Jurkat, Clone E6-1 (cell line): ENCODE results near the gene KNL1. TPM values are rescaled to one million over a fixed set of nuclear protein-coding genes. Genes with fewer than 3 reads are reported as not detected.

Source experiments
- DNase-seq: peaks from one replicate; pipeline ENCODE4 v3.0.0-alpha.2; 2011; ENCODE audit warnings: low read depth, low spot score
- H3K4me3 ChIP-seq: 2 replicates; pipeline ENCODE4 v1.5.1; 2011; ENCODE audit warnings: mild to moderate bottlenecking, low read length, control low read depth, moderate library complexity
- polyA plus RNA-seq: library from polyadenylated mRNA; unstranded; fragments of >200 nt; gene quantifications from one replicate; pipeline ENCODE4 v1.2.1, GENCODE V29; 2012; ENCODE audit warnings: missing spikeins; ENCODE audit not compliant: insufficient read length, insufficient read depth

The KNL1 gene, protein sequence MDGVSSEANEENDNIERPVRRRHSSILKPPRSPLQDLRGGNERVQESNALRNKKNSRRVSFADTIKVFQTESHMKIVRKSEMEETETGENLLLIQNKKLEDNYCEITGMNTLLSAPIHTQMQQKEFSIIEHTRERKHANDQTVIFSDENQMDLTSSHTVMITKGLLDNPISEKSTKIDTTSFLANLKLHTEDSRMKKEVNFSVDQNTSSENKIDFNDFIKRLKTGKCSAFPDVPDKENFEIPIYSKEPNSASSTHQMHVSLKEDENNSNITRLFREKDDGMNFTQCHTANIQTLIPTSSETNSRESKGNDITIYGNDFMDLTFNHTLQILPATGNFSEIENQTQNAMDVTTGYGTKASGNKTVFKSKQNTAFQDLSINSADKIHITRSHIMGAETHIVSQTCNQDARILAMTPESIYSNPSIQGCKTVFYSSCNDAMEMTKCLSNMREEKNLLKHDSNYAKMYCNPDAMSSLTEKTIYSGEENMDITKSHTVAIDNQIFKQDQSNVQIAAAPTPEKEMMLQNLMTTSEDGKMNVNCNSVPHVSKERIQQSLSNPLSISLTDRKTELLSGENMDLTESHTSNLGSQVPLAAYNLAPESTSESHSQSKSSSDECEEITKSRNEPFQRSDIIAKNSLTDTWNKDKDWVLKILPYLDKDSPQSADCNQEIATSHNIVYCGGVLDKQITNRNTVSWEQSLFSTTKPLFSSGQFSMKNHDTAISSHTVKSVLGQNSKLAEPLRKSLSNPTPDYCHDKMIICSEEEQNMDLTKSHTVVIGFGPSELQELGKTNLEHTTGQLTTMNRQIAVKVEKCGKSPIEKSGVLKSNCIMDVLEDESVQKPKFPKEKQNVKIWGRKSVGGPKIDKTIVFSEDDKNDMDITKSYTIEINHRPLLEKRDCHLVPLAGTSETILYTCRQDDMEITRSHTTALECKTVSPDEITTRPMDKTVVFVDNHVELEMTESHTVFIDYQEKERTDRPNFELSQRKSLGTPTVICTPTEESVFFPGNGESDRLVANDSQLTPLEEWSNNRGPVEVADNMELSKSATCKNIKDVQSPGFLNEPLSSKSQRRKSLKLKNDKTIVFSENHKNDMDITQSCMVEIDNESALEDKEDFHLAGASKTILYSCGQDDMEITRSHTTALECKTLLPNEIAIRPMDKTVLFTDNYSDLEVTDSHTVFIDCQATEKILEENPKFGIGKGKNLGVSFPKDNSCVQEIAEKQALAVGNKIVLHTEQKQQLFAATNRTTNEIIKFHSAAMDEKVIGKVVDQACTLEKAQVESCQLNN (N-terminal part only)
- polyA plus RNA-seq = 37.4 TPM

DNA sequence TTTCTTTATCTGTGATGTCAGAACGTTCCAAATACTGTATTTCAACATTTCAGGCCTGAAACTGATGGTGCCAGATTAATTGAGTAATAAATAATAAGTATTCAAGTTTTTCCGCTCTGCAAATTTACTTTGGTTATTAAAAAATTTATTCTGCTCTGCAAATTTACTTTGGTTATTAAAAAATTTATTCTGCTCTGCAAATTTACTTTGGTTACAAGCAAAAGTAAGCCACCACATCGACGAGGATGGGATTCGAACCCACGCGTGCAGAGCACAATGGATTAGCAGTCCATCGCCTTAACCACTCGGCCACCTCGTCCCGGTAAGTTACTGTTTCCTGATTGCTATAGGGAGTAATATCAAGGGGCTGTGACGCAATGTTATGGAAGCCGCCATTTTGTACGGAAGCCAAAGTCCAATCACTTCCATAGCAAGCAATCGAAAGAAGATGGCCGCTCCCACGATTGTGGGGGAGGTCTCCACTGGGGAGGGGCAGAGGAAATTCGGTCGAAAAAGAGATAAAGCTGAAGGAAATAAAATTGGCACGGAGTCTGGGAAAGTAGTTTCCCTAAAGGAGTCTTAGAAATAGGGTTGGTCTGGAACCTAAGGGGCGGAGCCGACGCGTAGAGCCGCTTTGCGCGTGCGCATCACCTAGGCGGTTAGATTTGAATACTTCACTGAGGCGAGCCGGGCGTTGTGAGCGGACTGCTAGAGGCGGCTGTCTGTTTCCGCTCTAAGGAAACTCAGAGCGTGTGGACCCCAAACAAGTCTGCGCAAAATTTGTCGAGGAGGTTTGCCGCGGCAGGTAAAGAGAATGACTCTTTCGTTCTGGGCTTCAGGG, at the start of gene KNL1:
Gene KNL1, plus strand, starts transcription at position 662 of the 841 bp plus-strand sequence. CDS start 8,683 bp downstream, outside the sequence.
- H3K4me3 ChIP-seq = peak within 1 kb of the TSS; percentile 92
- peak; percentile 96 for DNase-seq

DNA sequence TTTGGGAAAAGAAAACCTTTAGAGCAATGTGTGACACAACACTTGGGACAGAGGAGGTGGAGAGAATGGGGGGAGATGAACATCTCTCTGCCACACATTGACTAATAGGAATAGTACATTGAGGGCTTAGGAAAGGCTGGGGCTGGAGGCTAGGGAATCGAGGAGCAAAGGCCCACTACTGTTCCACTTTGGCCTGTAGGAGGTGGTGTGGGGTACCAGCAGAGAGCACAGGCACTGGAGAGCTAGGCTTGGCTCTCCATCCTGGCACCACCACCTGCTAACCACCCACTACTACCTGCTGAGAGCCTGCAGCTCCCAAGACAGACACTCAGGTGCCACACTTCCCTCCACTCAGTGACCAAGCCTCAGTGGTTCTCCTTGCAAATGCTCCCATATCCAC, 48.6 kb upstream of the KNL1 start:
- no peak overlapping the region for H3K4me3 ChIP-seq
- no peak for DNase-seq

DNA sequence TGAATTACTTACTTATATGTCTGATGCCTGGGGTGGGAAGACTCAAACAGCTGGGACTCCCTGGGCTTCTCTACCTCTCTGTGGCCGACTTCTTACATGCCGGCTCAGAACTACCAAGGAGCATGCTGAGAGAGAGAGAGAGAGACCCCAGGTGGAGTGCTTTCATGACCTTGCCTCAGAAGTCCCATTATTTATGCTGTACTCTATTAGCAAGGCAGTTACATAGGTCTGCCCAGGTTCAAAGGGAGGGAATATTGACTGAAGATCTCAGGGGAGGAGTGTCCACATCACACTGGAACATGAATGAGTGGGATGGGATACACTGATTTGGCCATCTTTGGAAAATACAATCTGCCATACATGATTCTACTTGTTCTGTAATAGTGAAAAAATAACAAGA, 45.4 kb upstream of the KNL1 start:
- H3K4me3 ChIP-seq = no peak overlapping the region
- no peak for DNase-seq

DNA sequence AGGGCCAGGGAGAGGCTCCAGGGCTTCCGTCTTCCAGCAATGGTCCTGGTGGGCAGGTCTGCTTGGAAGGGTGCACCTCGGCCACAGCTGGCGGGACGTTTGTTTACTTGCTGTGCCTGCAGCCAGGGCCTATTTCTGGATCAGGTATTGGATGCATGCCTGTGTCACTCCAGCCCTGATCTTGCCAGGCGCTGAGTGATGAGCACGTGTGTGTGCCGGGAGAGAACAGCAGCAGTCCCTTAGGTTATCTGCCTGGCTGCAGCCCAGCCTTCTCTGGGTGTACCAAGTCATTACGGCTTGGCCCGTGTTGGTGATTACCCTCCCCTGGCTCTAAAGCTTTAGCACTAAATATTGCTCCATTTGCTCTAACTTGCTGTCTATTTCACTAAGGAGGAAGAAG, 44.2 kb upstream of the KNL1 start:
- no peak for DNase-seq
- H3K4me3 ChIP-seq = no peak overlapping the region

DNA sequence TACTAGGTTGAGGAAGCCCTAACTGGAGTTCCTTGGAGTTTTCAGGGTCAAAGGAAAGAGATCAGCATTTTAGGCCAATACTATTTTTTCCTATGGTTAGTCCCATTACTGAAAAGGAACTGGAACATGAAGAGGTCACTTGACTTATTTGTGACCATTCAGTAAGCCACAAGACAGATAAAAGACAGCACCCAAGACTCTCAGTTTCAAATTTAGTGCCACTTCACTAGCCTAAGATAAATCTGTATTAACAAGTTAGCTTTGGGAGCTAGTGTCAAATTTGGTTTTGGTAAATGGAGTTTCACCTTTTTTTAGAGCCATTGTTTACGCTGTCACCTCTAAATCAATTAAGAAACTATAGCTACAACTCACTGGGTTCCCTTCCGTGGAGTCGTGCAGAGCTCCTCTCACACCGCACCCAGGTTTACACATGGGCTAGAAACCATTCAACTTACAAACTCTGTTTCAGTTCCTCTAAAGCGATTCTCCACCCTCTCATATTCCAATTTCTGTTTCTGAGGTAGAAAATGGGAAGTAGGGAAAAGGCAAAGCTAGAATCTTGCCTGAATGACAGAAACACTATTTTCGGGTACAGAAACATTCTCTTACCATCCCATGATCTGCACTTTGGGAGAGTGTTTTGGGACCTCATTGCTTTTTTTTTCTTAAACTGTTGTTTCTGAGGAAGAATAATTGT, 43.6 kb upstream of the KNL1 start:
- no peak for DNase-seq
- H3K4me3 ChIP-seq = no peak overlapping the region

DNA sequence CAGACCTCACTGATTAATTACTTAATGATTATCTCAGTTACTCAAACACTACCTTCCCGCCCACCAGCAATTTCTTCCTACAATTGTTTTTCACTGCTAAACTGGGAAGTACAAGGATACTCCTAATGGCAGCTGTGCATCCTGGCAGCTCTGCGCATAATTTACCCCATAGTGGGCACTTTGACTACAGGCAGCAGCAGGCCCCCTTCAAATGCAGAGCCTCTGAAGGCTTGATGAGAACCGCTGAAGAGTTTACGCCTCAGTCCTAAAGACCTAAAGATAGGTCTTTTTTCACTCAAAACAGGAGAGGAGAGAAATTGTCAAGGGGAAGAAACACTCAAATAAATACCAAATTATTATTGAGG, 39.9 kb upstream of the KNL1 start:
- H3K4me3 ChIP-seq = no peak overlapping the region
- no peak for DNase-seq

DNA sequence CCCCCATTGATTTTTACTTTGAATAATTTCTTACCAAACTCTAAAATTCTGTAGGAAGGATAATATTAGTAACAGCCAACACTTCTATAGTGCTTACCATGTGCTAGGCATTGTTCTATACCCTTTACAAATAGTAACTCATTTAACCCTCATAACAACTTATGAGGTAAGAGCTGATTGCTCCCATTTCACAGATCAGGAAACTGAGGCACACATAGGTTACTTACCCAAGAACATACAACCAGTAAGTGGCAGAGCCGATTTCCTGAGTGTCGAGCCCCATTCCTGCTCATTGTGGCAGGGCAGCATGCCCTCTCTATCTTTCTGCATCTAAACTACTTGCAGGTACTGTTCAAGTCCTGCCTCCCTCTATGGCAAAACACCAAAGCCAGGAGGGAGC, 38.2 kb upstream of the KNL1 start:
- DNase-seq = no peak
- H3K4me3 ChIP-seq = no peak overlapping the region

DNA sequence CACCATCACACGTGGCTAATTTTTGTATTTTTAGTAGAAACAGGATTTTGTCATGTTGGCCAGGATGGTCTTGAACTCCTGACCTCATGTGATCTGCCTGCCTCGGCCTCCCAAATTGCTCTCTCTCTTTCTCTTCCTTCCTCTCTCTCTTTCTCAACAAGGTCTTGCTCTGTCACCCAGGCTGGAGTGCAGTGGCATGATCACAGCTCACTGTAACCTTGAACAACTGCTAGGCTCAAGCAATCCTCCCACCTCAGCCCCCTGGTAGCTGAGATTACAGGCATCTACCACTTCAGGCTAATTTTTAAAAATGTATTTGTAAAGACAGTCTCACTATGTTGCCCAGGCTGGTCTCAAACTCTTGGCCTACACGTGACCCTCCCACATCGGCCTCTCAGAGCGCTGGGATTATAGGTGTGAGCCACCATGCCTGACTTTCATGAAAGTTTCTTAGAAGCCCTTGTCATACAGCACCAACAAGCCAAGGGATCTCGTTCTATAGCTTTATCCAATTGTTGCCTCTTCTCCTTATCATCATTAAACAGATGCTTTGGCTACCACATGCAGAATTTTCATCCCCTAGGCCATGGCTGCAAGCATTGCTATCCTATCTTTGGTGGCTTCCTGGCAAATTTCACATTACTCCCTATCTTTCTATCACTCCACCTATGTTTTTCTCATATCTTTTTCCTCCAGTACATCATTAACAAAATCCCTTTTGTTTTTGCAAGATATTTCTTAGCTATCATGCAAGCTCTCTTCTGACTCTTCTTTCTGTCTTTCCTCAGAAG, 34.9 kb upstream of the KNL1 start:
- no peak overlapping the region for H3K4me3 ChIP-seq
- no peak for DNase-seq

DNA sequence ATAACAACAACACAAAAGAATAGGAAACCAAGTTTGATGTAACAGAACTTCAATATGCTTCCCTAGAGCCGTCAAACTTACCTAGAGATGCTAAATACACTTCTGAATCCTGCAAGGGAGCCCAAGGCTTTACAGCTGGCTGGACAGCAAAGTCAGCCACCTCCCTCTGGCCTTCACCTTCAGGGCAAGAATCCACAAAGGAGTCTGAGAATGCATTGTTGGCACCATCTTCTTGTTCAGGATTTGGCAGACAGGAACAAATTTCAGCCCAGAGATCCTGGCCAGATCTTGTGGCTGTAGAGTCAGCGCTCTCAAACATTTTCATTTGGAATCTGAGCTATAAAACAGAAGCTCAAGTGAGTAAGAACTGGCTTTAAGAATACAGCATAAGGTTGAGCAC, 31.4 kb upstream of the KNL1 start:
- H3K4me3 ChIP-seq = no peak overlapping the region
- DNase-seq = no peak

DNA sequence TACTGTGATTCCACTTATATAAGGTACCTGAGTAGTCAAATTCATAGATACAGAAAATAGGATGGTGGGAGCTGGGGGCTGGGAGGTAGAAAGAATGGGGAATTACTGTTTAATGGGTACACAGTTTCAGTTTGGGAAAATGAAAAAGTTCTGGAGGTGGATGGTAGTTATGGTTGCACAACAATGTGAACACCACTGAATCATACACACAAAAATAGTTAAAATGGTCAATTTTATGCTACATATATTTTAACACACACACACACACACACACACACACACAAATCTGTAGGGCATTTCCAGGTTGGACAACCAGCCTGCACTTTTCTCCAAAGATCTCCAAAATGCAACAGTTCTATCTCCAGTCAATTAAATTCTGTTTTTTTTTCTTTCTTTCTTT, 30.6 kb upstream of the KNL1 start:
- no peak for DNase-seq
- no peak overlapping the region for H3K4me3 ChIP-seq

DNA sequence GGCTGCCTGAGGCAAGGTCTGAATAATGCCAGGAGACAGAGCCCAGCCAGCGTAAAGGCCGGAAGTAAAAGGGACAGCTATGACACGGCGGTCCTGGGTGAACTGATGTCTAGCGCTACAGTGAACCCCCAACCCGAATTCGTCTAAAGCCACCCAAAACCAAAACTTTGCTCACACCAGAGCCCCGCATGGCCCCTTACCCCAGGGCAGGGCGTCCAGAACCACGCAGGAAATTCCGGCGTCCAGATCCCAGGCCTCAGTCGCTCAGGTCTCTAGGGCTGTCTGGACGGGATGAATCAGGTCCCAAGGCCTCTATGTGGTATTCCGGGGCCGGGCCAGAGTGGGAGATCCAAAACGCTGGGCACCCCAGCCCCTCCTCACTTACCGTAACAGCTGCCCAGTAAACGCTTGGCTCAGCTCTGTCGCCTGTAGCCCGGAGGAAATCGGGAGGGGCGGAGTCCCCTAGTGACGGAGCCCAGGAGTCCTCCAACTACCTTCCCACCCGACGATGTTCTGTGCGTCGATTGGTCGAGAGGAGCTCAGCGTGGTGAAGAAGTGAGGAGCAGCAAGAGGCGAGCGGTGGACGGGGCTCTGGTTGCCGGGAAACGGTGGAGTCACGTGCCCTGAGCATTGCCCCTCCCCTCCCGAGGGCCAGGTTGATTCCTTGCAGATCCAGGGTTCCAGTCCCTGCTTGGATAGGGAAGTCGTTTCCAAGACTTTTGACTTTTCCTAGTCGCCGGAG, 29.3 kb upstream of the KNL1 start, which contains the start of gene CCDC32:
Gene CCDC32, minus strand, starts transcription at position 452 of the 742 bp plus-strand sequence. CDS start 2,027 bp downstream, outside the sequence.
- DNase-seq = peak; percentile 97
- peak within 1 kb of the TSS; percentile 95 for H3K4me3 ChIP-seq

DNA sequence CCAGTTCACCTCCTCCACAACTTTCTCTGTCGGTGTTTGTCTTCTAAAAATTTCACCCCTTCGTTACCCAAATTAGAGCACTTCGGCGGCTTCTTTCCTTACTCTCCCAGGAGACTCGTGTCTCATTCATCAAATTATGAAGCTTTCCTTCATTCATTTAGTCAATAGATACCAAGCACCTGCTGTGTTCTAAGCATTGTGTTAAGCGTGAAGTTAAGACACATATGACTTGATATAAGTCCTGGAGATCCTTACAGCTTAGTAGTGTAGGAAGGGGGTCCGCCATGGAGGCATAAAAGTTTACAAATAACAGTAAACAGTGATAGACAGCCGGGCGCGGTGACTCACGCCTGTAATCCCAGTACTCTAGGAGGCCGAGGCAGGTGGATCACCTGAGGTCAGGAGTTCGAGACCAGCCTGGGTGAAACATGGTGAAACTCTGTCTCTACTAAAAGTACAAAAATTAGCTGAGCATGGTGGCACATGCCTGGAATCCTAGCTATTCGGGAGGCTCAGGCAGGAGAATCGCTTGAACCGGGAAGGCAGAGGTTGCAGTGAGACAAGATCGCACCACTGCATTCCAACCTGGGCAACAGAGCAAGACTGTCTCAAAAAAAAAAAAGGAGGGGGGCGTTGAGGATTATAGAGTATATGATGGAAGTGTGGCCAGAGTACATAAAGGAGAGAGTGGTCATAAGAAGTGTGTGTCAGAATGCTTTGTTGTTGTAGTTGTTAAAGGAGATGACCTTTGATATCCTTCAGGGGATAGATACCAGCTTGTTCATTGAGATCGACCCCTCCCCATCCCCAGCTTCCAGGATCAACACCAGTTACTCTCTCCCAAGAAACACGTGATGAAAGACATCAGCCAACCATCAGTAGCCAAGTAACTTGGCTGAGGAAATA, 28.5 kb upstream of the KNL1 start:
- H3K4me3 ChIP-seq = peak overlapping the region; percentile 95
- no peak for DNase-seq

DNA sequence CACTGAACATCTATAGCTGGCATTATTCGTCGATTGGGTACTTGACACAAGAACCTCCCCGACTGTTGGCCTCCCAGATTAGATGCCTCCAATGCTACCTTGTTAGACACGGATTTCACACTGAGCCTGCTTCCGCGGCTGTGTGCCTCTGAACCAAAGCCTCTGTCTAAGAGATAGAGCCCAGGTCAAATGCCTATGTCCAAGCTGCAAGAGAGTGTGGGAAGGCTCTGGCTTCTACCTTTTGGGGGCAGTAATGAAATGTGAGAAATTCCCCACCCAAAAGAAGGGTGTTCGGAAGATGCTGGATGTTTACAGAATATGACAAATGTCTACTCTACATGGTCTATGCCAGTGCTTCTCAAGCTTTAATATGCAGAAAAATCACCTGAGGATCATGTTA, 26.9 kb upstream of the KNL1 start:
- no peak overlapping the region for H3K4me3 ChIP-seq
- DNase-seq = no peak

DNA sequence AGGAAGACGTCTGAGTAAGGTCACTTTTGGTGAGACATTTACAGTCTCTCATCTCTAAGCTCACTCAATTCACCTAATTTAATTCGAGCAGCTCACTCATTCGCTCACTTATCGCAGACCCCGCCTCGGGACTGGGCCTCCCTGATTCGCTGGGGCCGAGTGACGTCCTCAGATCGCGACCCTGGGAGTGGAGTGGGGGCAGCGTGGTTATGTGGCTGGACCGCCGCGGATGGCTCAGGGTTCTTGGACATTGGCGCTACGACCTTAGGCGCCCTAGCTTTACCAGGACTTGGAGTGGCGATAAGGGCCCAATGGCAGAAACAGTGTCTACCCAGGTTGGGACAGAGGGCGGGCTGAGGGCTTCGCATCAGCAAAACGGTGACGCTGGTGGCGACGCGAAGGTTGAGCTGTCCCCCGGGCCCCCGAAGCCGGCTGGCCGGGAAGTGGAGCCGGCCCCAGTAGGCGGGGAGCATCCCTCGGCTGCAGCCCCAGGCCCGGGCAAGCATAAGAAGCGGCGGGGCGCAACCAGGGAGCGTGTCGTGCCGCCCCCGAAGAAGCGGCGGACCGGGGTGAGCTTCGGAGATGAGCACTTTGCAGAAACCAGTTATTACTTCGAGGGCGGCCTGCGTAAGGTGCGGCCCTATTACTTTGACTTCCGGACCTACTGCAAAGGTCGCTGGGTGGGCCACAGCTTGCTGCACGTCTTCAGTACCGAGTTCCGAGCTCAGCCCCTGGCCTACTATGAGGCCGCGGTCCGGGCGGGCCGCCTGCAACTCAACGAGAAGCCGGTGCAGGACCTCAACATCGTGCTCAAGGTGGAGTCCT, 24.7 kb upstream of the KNL1 start, which contains the start of gene RPUSD2:
Gene RPUSD2, plus strand, starts transcription at position 171 of the 825 bp plus-strand sequence. Its CDS starts 39 bp downstream, at position 210.
- DNase-seq = peak; percentile 85
- H3K4me3 ChIP-seq = peak within 1 kb of the TSS; percentile 92

DNA sequence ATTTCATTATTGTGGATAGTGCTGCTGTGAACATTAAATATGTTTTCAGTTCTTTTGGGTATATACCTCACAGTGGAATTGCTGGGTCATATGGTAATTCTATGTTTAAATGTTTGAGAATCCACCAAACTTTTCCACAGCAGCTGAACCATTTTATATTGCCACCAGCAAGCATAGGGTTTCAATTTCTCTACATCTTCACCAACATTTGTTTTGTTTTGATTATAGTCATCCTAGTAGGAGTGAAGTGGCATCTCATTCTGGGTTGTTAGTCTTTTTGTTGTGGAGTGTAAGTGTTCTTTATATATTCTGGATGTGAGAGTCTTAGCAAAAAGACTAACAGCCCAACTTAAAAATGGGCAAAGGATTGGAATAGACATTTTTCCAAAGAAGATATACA, 18.9 kb upstream of the KNL1 start:
- no peak overlapping the region for H3K4me3 ChIP-seq
- no peak for DNase-seq
